Inflammatory macrophage treated with lipopolysaccharide for 1 hour (primary cell): ENCODE data around the gene NID2.

Experiments
- DNase-seq, 2 donors: peaks; one replicate each; pipeline ENCODE4 v3.0.0-alpha.2; 2020 to 2022

The NID2 gene

DNA sequence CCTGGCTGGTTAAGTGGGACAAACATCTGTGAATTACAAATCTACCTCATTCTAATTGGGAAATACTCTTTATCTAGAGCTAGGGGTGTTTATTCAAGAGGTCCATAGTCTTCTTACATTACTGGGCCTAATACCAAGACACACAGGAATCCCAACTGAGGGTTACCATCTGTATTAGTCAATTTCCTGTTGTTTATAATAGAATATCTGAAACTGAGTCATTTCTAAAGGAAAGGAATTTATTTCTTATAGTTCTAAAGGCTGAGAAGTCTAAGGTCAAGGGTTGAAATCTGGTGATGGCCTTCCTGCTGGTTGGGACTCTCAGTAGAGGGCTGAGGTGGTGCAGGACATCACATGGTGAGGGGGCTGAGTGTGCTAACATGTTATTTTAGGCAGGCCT is 43.5 kb downstream of the NID2 start:
- no peak for DNase-seq

GRCh38 chr14:52023518-52023917 is 45.3 kb downstream of the NID2 start:
- DNase-seq = no peak

- no peak for DNase-seq
Observed at GRCh38 chr14:52021957-52022600, 46.8 kb downstream of the NID2 start.

DNA sequence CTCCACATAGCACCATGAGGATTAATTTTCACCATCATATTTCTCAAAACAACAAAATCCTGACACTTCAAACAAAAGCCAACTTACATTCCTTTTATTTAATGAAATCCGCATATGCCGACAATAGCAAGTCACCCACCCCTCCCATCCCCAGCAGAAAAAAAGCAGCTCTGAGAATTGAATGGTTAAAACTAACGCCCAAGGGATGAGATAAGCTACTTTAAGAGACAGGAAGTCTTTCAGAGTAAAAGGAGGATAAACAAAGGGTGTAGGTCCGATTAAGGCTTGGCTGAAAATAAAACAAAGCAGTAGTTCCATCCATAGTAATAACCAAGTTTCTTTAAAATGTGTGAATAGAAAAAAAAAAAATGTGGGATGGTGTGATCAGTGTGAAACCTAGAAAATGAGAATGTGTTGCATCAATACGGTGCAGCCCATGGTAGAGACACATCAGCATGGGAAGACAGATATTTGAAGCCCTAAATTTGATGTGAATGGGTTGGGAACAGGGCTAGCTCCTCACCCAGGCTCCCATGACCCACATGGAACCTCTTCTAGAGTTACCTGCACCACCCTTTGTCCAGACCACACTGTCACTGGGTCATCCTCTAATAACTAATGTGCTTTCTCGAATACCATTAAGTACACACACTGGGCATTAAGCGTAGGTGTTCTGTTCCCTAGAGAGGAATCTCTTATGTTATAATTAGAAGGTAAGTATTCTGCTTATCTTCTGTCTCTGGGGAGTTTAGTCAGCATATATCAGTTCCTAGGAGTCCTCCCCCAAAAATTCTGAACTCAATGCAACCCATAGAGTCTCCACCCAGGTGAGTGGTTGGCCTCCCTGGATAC is 47.8 kb downstream of the NID2 start:
- no peak for DNase-seq

DNA sequence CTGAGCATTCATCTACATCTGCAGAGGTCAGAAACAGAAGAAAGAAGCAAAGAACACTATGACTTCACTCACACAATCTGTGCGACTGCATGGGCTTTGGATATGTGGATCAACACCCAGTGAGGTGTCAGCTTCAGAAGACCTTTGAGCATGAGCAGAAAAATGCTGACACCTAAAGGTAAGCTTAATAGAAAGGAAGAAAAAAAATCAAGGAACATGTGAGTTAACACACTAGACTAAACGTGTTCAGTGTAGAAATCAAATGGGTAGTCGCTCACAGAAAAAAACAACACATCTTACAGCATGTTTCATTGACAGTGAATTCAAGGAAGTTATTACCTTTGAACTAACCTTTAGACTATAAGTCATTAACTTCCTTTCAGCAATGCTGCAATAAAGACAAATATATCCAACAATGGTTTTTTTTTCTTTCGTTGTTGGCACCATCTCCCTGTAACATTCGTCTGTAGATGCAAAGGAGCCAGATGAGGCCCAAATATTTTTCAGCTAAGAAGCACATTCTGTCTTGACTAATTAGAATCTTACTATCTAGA is 48.6 kb downstream of the NID2 start:
- no peak for DNase-seq

- DNase-seq = no peak
Observed at GRCh38 chr14:52018970-52019369, 49.9 kb downstream of the NID2 start.

DNA sequence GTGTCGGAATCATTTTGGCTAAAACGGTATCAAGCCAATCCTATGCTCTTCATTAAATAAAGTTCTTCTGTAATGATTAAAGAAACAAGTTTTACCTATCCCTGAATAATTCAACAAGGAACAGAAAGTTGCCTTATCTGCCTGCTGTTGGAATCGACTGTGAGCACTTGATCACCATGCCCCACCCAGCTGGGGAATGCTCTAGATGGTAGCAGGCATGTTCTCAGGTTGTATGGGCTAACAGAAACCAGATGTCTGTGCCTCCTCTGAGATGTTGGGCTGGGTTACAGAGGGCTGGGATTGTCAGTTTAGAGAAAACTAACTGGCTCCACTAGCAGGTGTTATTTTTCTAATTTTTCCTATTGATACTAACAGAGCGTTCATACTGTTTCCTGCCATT is 50.6 kb downstream of the NID2 start:
- no peak for DNase-seq

DNA sequence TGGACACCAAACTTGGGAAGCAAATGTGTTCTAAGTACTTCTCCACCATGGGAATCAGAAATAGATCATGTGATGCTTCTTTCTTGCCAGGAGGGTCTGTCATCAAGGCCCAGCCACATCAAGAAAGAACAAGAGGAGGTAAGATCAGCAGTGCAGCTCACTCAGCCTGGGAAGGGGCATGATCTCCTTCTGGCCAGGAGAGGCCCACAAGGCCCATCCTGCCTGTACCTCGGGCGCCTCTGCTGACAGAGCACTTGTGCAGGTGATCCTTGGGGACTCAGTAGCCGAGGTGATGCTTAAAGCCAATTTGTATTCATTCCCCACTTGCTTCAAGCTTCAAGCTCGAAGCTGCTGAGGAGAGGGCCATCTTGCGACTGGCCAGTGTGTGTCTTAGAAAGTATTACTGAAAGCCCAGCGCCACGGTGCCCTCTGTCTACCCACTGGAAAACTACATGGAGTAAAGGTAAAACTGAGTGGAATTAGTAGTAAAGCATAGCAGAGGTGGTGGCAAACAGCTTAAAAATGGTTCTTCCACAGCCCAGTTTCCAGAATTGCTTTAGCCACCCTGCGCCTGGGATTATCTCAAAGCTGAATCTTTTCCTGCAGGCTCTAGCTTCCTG is 53.3 kb downstream of the NID2 start:
- no peak for DNase-seq

DNA sequence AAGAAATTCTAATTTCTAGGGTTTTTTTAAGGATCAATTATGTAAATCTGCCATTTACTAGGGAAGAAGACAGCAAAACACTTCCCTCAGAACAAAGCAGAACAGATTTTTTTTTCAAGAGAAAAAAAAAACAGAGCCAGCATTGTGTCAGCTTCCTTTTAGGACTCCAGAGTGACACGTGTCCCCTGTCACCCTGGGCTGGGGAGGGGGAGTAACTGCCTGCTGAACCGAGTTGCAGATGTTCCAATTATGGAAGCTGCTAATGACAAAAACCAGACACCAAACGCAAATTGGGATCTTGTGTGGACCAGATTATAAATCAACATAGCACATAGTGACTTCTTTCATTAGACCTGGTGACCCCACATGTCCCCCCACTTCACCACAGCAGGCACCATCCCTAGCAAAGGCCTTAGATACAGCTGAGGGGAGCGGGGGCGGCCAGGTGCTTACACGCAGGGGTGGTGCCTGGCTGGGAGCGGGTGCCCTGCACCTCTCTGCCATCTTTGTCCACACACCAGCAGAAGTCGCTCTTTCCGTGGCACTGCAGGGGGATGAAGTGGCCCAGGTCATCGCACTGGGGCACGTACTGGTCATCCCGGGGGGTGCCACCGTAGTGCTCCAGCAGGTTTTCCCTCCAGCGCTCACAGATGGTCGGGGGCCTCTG is 54.1 kb downstream of the NID2 start:
- DNase-seq = no peak

DNA sequence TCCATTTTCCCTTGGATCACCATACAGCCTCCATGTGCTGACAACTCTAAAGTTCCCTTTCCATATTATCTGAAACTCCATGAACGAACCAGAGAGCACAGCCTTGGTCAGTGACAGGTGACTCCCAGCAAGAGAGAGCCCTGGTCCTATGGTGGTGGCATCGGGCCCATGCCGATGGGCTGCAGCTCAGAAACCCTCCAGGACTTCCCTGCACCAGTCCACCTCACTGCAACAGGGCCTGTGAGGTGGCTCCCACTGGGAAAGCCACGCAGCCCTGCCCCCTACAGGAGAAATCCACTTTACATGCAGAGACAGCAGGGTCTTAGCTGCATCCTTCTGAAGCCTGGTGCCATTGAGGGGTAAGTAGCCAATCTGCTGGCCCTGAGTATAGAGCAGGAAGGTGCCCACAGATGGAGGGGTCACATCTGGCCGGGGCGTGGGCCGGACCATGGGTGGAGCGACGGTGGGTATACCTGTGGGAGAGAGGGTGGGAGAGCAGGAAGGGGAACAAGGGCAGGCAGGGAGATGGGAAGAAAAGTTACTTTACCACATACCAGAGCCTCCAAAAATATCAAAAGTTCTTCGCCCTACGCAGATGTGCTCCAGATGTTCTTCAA is 54.8 kb downstream of the NID2 start:
- no peak for DNase-seq

DNA sequence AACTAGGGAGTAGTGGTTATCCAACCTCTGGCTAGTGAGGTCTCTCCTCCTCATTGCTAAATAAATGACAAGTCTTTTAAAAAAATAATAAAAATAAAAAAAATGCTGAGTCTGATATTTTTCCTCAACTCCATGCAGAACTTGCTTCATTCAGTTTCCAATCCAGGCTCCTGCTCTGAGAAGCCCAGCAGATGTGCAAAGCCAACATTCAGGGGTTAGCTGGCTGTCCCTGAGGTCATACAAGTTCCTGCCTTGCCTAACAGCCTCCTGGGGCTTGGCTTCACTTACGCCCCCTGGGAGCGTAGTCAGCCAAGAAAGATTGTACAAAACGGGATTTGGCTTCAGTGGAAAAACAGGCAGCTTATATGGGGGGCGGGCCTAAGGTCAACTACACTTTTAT is 56.2 kb downstream of the NID2 start:
- no peak for DNase-seq

DNA sequence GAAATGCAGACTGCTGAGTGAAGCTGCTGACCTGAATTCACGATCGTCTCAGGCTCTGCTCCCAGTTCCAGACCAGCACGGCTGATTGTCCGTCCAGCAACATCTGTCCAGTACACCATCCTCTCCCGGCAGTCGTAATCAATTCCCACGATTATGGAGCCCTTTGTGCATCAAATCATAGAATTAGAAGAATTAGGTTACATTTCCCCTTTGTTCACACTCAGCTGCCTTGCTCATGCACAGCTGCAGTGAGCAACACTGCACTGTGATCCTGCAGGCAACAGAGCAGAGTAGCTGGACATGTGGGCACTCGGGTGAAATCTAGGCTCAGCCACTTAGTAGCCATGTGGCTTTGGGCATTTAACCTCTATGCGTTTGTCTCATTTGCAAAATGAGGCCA is 57.3 kb downstream of the NID2 start:
- DNase-seq = no peak

DNA sequence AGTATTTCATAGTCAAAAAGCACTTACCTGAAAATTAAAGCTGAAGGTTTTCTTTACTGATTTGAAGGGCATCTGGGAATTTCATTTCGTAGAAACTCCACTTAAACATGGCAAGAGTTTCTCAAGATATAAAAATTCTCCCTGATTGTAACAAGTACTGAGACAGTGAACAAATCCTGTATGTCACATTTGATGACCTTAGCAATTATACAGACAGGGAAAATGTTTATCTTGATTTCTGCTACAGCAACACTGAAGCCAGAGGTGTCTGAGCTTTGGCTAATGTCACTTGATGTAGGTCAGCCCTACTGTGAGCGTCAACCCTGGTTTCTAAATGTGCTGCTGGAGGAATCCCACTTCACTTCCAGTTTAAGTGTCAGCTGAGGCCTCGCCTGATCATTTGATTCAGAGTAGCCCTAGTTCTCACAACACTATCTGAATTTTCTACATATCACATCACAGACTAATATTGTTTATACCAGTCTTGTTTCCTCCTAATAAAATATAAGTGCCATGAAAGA is 58.6 kb downstream of the NID2 start:
- DNase-seq = no peak

DNA sequence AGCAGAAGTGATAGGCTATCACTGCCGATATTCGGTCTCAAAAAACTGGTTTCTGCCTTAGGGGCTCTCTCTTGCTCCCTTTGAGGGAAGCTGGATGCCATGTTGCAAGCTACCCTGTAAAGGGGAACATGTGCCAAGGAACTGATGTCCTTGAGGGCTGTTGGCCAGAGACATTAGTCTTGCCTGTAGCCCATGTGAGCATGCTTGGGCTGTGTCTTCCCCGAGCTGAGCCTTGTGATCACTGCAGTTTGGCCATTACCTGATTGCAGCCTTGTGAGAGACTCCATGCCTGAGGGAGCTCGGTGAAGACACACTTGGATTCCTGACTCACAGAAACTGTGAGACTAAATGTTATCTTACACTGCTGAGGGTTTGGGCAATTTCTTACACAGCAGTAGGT is 60.7 kb downstream of the NID2 start:
- DNase-seq = no peak

DNA sequence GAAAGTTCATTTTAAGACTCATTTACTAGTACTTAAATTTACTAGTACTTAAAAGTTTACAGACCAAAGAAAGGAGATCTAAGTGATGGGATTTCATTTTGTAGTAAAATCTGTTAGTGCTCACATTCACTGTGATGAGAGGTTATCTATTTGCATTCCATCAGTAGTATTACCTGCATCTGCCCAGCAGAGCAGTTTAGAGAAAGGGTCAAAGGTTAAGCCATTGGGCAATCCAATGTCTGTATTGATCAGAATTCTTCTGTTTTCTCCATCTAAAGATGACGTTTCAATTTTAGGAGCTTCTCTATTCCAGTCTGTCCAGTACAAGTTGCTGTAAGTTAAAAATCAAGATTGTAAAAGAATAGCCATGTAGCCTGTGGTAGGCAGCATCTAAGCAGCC is 61.2 kb downstream of the NID2 start:
- no peak for DNase-seq

DNA sequence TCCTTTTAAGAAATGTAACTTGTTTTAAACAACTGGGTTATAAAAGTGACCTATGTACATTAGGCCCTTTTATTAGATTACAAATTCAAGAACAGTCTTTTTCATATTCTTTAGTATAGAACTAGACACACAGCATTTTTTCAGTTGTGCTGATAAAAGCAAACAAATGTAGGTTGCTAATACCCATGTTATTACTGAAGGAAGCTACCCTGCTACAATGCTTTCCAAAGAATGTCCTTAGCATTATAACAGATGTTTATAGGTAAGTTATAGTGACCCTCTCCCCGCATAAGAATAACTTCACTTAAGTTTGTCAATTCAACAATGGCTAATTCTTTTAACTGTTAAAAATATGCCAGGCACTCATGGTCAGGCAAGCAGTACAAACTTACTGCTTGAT is 61.6 kb downstream of the NID2 start:
- no peak for DNase-seq

DNA sequence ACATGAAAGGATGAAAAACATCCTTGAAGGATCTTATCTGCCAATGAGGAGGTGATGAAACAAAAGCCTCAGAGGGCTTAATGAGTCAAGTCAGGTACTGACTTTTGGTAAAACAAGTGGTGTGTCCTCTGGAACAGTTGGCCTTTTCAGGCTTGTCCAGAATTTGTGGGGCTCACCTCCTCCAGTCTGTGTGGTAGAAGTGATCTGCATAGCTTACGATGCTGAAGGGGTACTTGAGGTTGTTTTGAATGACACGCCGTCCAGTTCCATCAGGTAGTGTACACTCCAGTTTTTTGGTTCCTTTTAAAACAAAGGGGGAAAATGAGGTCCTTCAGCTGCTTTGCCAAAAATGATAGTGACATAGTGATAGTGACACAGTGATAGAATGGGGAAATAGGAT is 62.5 kb downstream of the NID2 start:
- no peak for DNase-seq

DNA sequence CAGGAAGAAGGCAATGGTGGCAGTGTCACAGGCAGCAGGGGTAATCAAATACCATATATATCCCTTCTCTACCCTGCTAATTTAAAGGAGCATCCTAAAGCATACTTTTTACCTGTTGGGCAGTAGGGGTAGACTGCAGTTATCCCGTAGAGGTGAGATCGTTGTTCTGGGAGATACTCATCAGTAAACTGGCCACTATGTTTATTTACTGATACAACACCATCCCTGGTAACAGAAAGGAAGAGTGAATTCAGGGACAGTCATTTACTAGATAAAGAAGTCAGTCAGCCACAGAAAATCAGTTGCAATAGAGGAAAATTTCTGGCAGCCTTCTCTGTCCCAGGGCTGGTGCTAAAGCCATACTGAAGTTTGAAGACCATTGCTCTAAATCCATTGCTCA is 63.2 kb downstream of the NID2 start:
- no peak for DNase-seq

DNA sequence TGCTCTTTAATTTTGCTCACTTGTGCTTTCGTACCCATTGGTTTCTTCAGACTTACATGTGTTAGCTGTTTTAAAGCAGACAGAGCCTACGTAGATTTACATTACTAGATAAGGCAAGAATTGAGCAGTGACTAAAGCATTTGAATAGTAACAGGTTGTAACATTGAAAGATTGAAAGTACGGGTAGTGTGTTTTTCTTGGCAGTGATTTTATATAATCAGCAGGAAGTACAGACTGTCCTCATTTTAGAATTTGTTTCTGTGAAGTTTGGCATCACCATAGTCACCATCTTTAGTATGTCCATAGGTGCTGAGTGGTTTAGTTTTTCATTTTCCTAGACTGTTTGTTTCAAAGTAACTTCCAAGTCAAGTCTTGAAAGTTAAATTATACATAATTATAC is 65.5 kb downstream of the NID2 start:
- DNase-seq = no peak

GRCh38 chr14:52002542-52002941 is 66.3 kb downstream of the NID2 start:
- DNase-seq = no peak

DNA sequence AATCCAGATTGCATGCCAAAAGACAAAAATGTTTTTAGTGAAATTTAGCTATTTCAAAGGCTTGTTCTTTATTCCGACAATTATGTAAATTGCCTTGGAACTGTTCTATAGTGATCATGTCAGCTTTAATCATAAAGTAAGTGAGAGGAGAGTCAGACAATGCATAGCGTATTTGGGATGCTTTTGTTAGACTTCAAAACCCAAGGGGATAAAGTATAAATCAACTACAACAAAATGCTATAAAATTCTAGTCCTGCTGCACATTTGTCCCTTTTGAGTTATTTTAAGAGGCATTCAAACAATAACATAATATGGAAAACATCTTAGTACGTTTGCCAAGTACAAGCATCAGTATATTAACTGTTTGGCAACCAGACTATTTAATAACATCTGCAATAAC is 68.2 kb downstream of the NID2 start:
- no peak for DNase-seq

DNA sequence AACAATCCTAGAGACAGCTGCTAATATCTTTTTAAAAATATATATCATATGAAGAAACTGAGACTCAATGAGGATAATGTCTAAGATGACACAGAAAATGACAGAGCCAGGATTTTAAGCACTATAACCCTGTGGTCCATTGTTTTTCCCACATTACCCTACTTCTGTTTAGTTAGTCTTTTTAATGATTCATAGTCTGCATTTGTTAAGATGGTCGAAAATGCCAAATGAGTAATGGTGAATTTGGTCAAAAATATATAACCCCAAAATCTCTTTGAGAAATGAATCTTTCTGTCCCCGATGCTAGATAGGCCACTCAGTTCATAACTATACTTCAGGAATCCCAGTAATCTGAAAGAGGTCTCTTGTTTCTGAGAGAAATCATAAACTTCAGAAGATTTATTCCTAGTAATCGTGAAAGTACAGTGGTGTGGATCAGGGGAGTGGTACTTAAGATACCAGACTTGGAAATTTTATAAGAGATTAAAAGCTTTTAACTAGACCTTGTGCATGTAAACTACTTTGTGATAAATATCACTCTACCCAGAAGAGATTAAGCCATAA is 68.8 kb downstream of the NID2 start:
- no peak for DNase-seq
